HAP-1 (cell line): Measurements from ENCODE around the gene STK17B.
"Not testable (repeated sequence)": the region's sequence is repeated elsewhere in the genome, so short reads cannot be mapped to it uniquely, and the experiment has no call there.

Experiments
- DNase-seq, 2 experiments: peaks; one replicate each; pipeline ENCODE4 v3.0.0-alpha.2; 2016 to 2020; ENCODE audit warnings: low spot score in 2 of 2
- H3K27me3 ChIP-seq: fragments of 250-450 bp; sonication (Bioruptor Pico); 2 replicates; pipeline ENCODE4 v1.5.1; 2020; ENCODE audit warnings: low read depth, mild to moderate bottlenecking, moderate library complexity
- H3K36me3 ChIP-seq: fragments of 250-450 bp; sonication (Bioruptor Pico); replicated peaks from 2 replicates; pipeline ENCODE4 v1.5.1; 2020; ENCODE audit warnings: mild to moderate bottlenecking
- H3K4me1 ChIP-seq: fragments of 250-450 bp; sonication (Bioruptor Pico); 2 replicates; pipeline ENCODE4 v1.5.1; 2020; ENCODE audit warnings: mild to moderate bottlenecking
- H3K4me3 ChIP-seq: fragments of 250-450 bp; sonication (Bioruptor Pico); 2 replicates; pipeline ENCODE4 v1.5.1; 2020; ENCODE audit warnings: mild to moderate bottlenecking, moderate library complexity
- H3K9me3 ChIP-seq: fragments of 250-450 bp; sonication (Bioruptor Pico); 2 replicates; pipeline ENCODE4 v1.5.1; 2020; ENCODE audit warnings: mild to moderate bottlenecking, moderate library complexity
- in situ Hi-C: fragments of 300-500 bp; cut with MboI; formaldehyde crosslinking; loops from 3 replicates; pipeline ENCODE4 v1.14.3; 2020; ENCODE audit warnings: low sequenced_read_pairs, inconsistent platforms, mixed read lengths

STK17B gene

DNA sequence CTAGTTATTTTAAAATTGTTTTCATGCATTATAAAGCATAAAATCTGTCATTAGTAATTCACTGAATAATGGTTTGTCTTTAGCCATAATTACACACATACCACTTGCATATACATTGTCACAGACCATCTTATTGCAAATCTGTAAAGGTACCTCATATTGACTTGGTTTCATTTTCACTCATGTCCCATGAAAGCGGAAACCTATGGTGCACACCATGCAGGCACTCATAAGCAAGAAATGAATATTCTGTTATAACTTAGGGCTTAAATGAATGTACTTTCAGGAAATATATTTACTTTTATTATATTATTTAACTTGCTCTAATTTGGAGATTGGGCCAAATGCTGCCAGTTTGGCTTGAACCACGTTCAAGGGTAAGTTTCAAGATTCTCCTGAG, 29.2 kb upstream of the STK17B start:
- no peak for DNase-seq
- no peaks in the 10 kb centered on the region for H3K4me1 ChIP-seq
- H3K9me3 ChIP-seq: no peaks in the 10 kb centered on the region
- no peaks in the 10 kb centered on the region for H3K36me3 ChIP-seq
- in situ Hi-C loops: no loop called here
- H3K27me3 ChIP-seq: no peaks in the 10 kb centered on the region
- no peak overlapping the region for H3K4me3 ChIP-seq

DNA sequence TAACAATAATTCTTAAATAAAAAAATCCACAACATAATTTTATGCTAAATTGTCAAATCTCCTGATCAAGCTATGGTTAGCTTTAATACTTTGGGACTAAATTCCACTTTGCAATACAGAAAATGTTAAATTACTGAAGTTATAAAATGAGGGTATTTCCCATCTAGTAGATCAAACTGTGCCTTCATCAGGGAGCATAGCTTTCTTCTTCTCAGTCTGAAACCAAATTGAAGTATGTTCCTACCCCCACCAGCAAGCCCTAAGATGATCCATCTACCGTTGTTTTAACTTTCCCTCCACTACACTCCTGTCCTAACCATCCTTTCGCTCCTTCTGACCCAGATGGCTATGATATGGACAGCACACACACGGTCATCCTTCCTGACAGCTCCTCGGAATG, 24.4 kb upstream of the STK17B start:
- no peak for DNase-seq
- H3K9me3 ChIP-seq: no peaks in the 10 kb centered on the region
- no peak overlapping the region for H3K4me3 ChIP-seq
- no peaks in the 10 kb centered on the region for H3K36me3 ChIP-seq
- H3K27me3 ChIP-seq: no peaks in the 10 kb centered on the region
- in situ Hi-C loops: no loop called here
- H3K4me1 ChIP-seq: no peaks in the 10 kb centered on the region

DNA sequence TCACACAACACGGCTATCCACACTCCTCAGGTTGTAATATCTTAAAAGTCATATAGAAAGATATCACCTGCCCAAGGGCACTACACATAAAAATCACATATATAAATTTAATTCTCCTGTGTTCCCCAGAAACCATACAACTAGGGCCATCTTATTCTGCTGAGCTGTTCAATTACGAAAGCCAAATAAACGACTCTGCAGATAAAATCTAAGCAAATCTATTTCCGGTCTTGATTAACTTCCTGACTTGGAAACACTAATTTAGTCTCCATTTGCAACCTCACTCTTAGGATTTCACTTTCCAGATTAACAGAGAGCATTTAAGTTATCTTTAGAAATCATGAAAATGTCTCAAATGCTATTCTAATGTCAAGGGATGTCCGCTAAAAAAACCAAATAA, 23.9 kb upstream of the STK17B start:
- DNase-seq: no peak
- in situ Hi-C loops: no loop called here
- H3K36me3 ChIP-seq: no peaks in the 10 kb centered on the region
- no peaks in the 10 kb centered on the region for H3K9me3 ChIP-seq
- no peaks in the 10 kb centered on the region for H3K27me3 ChIP-seq
- no peaks in the 10 kb centered on the region for H3K4me1 ChIP-seq
- no peak overlapping the region for H3K4me3 ChIP-seq

DNA sequence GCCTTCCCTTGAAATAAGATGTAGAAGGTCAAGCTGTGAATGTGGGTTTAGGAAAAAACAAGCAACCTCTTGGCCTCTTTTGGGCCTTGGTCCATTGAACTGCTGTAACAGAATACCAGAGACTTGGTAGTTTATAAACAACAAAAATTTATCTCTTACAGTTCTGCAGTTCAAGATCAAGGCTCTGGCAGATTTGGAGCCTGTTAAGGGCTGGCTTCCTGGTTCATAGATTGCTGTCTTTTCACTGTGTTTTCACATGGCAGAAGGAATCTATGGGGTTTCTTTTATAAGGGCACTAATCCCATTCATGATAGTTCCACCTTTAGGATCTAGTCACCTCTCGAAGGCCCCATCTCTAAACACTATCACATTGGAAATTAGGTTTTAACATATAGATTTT, 20.2 kb upstream of the STK17B start:
- Histone ChIP-seq H3K4me3 (no peak overlapping the region), H3K27me3 (no peaks in the 10 kb centered on the region), H3K4me1 (no peaks in the 10 kb centered on the region), H3K9me3 (no peaks in the 10 kb centered on the region), H3K36me3 (no peaks in the 10 kb centered on the region)
- DNase-seq: no peak
- in situ Hi-C loops: no loop called here

DNA sequence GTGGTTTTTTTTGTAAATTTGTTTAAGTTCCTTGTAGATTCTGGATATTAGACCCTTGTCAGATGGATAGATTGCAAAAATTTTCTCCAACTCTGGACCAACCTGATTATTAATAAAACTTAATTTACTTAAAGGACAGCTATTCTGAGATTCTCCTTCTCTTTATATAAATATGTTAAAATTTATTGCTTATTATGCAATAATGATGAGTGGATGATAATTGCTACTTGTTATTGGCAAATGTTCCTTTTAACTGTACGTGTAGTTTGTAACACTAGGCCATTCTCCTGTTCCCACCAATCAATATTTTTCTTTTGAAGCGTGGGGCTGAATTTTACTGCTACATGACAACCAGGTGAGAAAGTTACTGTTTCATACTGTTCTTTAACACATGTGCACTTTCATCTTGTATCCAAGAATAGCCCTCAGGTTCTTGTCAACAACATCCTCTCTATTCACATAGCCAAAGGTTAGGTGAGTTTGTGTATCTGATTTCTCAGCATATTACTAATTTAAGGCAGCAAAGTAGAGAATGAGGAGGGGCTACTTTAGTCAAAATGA, 16.6 kb upstream of the STK17B start:
- in situ Hi-C loops: no loop called here
- H3K27me3 ChIP-seq: no peaks in the 10 kb centered on the region
- H3K4me1 ChIP-seq: no peaks in the 10 kb centered on the region
- no peaks in the 10 kb centered on the region for H3K9me3 ChIP-seq
- no peak overlapping the region for H3K4me3 ChIP-seq
- no peaks in the 10 kb centered on the region for H3K36me3 ChIP-seq
- no peak for DNase-seq

DNA sequence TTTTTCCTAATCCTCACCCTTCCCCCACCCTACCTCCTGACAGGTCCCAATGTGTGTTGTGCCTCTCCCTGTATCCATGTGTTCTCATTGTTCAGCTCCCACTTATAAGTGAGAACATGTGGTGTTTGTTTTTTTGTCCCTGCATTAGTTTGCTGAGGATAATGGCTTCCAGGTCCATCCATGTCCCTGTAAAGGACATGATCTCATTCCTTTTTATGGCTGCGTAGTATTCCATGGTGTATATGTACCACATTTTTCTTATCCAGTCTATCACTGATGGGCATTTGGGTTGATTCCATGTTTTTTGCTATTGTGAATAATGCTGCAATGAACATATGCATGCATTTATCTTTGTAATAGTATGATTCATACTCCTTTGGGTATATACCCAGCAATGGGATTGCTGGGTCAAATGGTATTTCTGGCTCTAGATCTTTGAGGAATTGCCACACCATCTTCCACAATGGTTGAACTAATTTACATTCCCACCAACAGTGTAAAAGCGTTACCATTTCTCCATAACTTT, 15.9 kb upstream of the STK17B start:
- DNase-seq, H3K4me1 ChIP-seq, H3K27me3 ChIP-seq, H3K9me3 ChIP-seq, in situ Hi-C loops, H3K4me3 ChIP-seq, H3K36me3 ChIP-seq: not testable (repeated sequence)

DNA sequence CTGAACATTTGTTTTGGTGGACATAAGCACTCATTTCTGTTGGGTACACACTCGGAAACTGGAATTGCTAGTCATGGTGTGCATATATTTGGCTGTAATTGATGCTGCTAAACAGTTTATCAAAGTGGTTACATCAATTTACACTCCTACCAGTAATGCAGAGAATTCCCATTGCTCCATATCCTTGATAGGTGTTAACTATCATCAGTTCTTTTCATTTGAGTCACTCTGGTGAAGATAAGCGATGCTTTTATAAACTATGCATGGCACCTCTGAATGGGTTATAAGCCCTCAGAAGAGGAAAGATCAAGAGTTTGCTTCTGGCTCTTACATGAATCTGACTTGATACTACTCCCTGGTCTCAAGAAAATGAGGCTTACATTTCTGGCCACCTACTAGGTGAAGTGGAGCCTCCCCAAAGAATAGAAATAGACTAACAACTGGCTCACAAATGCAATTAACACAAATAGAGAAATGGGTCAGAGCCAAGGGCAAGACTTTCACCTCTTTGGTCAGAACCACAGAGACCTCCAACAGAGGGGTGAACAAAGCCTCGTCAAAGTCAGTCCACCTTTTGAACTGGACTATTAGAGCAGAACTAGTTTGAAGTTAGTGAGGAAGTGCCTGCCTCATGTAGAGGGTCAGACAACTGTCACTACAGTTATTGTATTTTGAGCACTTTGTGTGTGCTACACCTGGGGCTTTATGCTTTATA, 15.0 kb upstream of the STK17B start:
- no peaks in the 10 kb centered on the region for H3K27me3 ChIP-seq
- H3K4me3 ChIP-seq: no peak overlapping the region
- H3K9me3 ChIP-seq: no peaks in the 10 kb centered on the region
- H3K36me3 ChIP-seq: no peaks in the 10 kb centered on the region
- H3K4me1 ChIP-seq: no peaks in the 10 kb centered on the region
- DNase-seq: no peak
- in situ Hi-C loops: no loop called here

DNA sequence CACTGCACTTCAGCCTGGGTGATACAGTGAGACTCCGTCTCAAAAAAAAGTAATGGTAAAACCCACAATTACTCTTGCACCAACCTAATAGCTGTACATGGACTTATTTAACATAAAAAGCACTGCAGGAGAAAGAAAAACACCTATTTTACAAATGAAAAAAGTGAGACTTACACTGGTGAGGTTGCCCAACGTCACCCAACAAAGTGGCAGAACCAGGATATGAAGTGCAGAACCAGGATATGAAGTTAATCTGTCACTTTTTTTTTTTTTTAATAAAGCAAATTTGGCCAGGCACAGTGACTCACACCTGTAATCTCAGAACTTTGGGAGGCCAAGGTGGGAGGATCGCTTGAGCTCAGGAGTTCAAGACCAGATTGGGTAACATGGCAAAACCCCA, 13.5 kb upstream of the STK17B start:
- no peaks in the 10 kb centered on the region for H3K4me1 ChIP-seq
- in situ Hi-C loops: no loop called here
- no peak overlapping the region for H3K4me3 ChIP-seq
- DNase-seq: no peak
- no peaks in the 10 kb centered on the region for H3K9me3 ChIP-seq
- 0 out of 2 replicates have a peak, but pooled peaks cover 3% of the 10 kb centered on the region for H3K27me3 ChIP-seq
- no peaks in the 10 kb centered on the region for H3K36me3 ChIP-seq

DNA sequence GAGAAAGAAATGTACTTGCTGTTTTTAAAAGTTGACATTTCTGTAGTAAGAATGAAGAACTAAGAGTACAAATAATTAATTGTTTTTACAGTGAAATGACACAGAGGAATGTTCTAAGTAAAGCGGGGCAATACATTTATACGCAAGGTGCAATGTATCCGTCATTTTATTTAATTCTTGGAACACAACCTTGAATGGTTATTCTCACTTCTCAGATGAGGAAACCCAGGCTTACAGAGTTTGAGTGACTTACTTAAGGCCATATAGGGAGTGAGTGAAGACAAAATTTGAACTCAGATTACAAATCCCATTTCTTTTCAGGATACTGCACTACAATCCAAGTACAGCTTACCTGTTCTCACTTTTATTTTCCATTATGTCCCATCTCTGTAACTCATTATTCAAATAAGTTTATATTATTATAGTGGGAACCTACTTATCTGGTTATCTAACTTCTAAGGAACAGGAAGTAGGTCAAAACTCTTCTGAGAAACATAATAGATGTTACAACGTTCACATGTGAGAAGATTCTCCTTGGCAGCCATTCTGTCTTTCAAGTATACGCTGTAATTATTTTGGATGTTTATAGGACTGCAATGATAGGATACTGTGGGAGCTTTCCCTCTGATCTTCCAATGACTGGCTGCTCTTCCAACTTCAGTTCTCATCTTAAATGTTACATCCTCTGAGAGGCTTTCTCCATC, 12.3 kb upstream of the STK17B start:
- no peaks in the 10 kb centered on the region for H3K4me1 ChIP-seq

DNA sequence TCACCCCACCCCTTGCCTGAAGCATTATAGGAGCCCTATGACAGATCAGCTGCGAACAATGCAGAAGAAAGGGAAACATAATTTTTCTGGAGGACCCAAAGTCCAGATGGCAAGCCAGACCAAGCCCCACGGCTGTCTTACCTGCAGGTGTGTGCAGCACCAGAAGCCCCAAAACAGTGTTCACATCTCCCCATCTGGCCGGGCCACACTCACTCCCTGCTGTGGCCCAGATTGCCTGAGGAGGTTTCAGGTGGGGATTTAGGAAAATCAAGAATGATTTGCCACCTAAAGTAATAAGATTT, 11.7 kb upstream of the STK17B start:
- Histone ChIP-seq H3K27me3 (0 out of 2 replicates have a peak, but pooled peaks cover 3% of the 10 kb centered on the region), H3K4me3 (no peak overlapping the region), H3K9me3 (no peaks in the 10 kb centered on the region), H3K36me3 (no peaks in the 10 kb centered on the region), H3K4me1 (no peaks in the 10 kb centered on the region)
- in situ Hi-C loops: no loop called here
- no peak for DNase-seq

More for the DNA sequence above, 12.3 kb upstream of the STK17B start:
- Histone ChIP-seq H3K9me3 (no peaks in the 10 kb centered on the region), H3K27me3 (0 out of 2 replicates have a peak, but pooled peaks cover 3% of the 10 kb centered on the region), H3K36me3 (no peaks in the 10 kb centered on the region), H3K4me3 (no peak overlapping the region)
- in situ Hi-C loops: no loop called here
- DNase-seq: no peak

DNA sequence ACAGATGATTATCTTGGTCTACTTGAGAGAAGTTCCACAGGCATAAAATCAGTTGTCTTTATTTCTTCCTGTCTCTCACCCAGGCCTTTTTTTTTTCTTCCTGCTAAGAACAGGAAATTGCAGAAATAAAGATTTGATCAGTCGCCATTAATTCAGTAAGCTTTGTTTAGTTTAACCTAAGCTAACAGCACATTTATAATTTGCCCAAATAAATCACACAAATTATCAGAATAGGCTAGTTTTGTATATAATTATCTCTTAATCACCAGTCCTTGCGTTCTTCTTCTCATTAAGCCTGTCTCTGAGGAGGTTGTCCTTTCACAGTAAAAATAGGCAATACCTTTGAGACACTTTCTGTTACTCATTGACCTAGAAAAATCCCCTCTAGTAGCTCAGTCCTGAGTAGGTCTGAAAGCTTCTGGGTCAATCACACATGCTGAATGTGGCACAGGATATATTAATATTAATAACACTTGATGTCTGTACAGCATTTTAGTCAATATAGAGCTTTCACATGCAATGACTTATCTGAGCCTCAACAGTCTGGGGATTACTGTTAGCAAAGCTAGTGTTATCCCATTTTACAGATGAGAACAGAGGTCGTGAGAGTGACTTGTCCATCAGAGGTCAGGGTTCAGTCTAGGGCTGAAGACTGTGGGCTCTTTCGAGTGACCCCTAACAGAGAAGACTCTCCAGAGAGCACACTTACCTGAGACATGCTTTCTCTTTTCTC, 11.2 kb upstream of the STK17B start:
- H3K36me3 ChIP-seq: no peaks in the 10 kb centered on the region
- H3K4me3 ChIP-seq: no peak overlapping the region
- 0 out of 2 replicates have a peak, but pooled peaks cover 3% of the 10 kb centered on the region for H3K27me3 ChIP-seq
- in situ Hi-C loops: no loop called here
- no peak for DNase-seq
- no peaks in the 10 kb centered on the region for H3K9me3 ChIP-seq
- no peaks in the 10 kb centered on the region for H3K4me1 ChIP-seq

DNA sequence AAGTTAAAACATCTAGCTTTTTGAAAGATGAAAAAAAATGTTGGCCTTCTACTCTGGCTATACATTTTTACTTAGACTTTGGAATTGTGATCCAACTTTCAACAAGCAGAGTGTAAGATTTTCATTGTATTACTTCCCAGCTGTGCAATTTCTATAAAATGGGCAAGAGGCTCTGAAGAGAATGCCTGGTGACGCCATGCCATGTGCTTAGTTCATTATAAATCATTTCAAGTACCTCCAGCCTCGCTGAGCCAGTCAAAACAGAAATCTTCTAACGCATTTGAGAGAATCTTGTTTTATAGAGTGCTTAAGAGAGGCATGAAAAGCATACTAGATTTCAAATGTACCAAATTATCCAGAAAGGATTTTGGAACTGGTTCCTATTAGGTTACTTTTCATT, 10.1 kb upstream of the STK17B start:
- H3K9me3 ChIP-seq: no peaks in the 10 kb centered on the region
- in situ Hi-C loops: no loop called here
- H3K4me1 ChIP-seq: no peaks in the 10 kb centered on the region
- DNase-seq: no peak
- H3K27me3 ChIP-seq: 0 out of 2 replicates have a peak, but pooled peaks cover 5% of the 10 kb centered on the region
- H3K36me3 ChIP-seq: no peaks in the 10 kb centered on the region
- no peak overlapping the region for H3K4me3 ChIP-seq

DNA sequence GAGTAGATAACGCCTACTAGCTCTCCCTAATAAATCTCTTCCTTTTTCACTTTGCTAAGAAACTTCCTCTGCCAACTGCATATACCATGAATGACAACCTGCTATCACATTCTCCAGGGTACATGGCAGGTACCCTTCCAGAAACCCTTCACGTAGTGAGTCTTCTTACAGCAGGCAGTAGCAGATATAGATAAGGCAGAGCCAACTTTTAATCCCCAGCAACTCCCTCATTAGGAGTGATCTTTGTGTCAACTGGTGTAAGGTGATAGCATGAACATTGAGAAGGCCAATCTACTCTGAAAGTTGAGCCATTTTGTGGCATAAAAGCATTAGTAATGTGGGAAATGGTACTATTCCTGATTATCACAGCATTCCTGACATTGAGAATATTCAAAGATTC, 5.7 kb upstream of the STK17B start:
- Histone ChIP-seq H3K4me3 (no peak overlapping the region), H3K36me3 (no peaks in the 10 kb centered on the region), H3K9me3 (no peaks in the 10 kb centered on the region), H3K4me1 (no peaks in the 10 kb centered on the region), H3K27me3 (0 out of 2 replicates have a peak, but pooled peaks cover 5% of the 10 kb centered on the region)
- in situ Hi-C loops: no loop called here
- DNase-seq: no peak
